Measurements from ENCODE around the gene RNASE1.
A peak's percentile ranks its signal among the peaks of the same experiment; 100 is the strongest.
"Not testable (repeated sequence)": the region's sequence is repeated elsewhere in the genome, so short reads cannot be mapped to it uniquely, and the experiment has no call there.

The RNASE1 gene

DNA sequence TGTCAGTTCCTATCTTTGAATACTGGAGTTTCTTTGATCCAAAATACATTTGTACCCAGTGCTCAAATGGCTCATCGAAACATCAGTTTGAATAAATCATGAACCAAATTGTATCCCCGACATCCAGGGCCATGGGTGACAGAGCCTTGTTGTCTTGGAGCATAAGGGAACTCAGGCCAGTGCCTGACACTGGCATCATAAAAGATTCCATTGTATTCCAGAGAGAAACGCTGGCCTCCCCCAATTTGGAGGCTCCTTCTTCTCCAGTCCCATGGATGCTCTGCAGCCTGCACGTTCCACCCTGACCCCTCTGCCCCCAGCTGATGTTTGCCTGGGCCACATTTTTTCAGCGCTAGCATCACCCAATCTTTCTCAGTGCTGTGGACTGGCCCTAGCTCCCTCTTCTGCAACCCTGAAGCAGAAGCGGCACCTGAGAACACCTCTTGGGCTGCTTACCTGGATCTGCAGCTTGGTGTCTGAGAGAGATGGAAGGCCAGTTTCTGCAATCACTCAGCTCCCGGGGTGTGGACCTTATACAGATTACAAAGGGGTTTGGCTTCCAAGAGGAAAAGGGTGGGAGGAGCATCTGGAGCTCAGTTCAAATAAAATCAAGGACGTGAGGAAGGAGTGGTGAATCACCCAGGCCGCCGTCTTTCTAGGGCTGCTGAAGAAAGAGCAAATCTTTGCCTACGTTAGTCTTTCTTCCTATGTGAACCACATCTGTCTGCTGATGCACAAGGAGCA lies at the start of gene RNASE1:
TSS of gene RNASE1 (minus strand) at position 504 of the 744 bp plus-strand sequence. CDS start 776 bp downstream, outside the sequence.
- DNase-seq (ENCODE audit: low spot score): no peak

DNA sequence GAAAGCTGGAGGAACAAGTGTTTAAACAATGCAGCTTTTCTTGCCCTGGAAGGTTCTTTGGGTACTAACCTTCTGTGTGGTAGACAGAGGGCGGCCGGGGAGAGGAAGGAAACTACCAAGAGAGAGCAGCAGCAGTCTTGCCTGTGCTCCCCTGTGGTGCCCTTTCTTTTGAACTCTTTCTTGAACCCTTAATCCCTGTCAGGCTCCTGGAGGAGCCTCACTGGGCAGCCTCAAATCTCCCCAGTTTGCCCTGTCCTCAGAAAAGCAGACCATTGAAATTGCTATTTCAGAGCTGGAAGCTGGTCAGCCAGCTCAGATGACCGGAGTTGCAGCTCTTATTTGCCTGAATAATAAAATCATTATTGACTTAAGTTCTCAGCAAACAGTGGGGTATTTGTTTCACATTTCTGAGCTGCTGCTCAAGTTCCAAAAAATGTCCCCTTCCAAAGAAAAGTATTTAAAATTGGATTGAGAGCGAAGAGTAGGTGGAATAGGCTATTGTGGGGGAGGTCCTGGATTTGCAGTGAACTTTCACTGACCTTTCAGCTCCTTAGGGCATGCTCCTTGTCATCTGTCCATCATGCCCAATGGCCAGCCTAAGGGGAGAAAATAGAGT lies 46.4 kb upstream of the RNASE1 start:
- no peak for DNase-seq (ENCODE audit: low spot score)

DNA sequence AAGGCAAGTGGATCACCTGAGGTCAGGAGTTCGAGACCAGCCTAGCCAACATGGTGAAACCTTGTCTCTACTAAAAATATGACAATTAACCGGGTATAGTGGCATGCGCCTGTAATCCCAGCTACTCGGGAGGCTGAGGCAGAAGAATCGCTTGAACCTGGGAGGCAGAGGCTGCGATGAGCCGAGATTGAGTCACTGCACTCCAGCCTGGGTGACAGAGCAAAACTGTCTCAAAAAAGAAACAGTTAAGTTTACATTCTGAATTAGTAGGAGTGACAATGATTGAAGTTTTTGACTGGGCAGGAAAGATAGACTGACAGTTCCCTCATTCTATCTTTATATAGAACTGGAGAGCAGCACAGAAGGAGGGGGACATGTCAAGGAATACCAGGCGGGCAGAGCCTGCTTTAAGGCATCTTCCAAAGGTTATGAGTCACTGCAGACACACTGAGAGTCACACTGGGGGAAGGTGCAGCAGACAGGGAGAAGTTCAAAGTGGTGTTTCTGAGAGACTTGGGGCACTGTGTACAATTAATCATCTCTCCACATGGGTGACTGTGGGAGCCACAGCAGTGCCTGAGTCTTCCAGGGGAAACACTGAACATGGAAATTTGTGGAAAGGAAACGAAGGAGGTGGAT lies 45.8 kb upstream of the RNASE1 start:
- peak; percentile 84 for DNase-seq (ENCODE audit: low spot score)

GRCh38 chr14:20846560-20846959 lies 43.9 kb upstream of the RNASE1 start:
- DNase-seq (ENCODE audit: low spot score): no peak

GRCh38 chr14:20841096-20841495 lies 38.5 kb upstream of the RNASE1 start:
- DNase-seq (ENCODE audit: low spot score): no peak

DNA sequence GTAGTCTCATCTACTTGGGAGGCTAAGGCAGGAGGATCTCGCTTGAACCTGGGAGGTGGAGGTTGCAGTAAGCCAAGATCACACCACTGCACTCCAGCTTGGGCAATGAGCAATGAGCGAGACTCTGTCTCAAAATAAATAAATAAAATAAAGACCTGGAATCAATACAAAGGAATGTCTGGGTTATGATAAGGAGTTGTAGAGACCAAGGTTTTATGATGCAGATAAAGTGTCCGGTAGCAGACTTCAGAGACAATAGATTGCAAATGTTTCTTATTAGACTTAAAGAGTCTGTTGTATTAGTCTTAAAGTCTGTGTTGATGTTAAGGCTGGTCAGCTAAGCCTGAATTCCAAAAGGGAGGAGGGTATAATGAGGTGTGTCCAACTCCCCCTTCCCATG lies 35.2 kb upstream of the RNASE1 start:
- no peak for DNase-seq (ENCODE audit: low spot score)

DNA sequence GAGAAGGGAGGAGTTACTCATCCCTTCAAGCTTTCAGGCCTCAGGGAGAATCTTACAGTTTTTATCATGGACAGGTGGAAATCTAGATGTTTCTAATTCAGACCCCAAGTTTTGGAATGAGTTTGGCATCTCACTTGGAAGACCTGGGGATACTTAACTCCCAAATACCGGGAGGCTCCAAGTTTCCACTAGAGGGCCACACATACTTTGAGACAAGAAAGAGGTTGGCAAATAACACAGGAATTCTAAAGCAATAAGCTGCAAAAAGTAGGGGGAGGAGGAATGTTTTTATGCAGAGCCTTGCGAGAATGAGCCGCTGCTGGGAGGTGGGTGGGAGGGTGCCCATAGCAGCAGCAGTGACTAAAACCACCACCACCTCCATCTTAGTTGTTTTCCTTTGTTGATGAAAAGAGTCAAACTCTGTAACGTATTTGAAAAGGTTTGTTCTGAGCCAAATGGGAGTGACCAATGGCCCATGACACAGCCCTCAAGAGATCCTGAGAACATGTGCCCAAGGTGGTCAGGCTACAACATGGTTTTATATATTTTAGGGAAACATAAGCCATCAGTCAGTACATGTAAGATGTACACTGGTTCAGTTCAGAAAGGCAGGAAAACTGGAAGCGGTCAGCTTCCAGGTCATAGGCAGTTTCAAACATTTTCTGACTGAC lies 34.2 kb upstream of the RNASE1 start:
- DNase-seq (ENCODE audit: low spot score): peak; percentile 57

- no peak for DNase-seq (ENCODE audit: low spot score)
Observed at GRCh38 chr14:20834899-20835298, 32.3 kb upstream of the RNASE1 start.

DNA sequence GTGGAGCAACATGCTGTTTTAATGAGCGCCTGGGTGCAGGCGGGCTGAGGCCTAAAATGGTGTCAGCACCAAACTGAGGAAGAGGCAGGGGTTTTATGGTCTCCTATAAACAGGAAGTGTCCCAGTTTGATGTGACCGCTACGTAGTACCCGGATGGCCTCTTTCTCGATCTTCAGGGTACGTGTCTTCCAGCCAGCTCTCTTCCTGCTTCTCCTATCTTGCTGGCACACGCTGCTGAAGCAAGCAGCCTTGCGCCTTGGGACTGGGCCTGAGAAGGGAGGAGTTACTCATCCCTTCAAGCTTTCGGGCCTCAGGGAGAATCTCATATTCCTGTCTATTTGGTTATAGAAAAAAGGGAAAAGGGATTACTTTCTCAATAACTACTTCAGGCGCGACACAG lies 28.2 kb upstream of the RNASE1 start:
- DNase-seq (ENCODE audit: low spot score): no peak

- not testable (repeated sequence) for DNase-seq (ENCODE audit: low spot score)
Observed at GRCh38 chr14:20828024-20828694, 25.5 kb upstream of the RNASE1 start.

- no peak for DNase-seq (ENCODE audit: low spot score)
Observed at GRCh38 chr14:20827326-20827725, 24.7 kb upstream of the RNASE1 start.

GRCh38 chr14:20826666-20827065 lies 24.0 kb upstream of the RNASE1 start:
- DNase-seq (ENCODE audit: low spot score): not testable (repeated sequence)

- no peak for DNase-seq (ENCODE audit: low spot score)
Observed at GRCh38 chr14:20823859-20824258, 21.2 kb upstream of the RNASE1 start.

- not testable (repeated sequence) for DNase-seq (ENCODE audit: low spot score)
Observed at GRCh38 chr14:20821521-20822108, 19.0 kb upstream of the RNASE1 start.

GRCh38 chr14:20820063-20820904 lies 17.6 kb upstream of the RNASE1 start:
- no peak for DNase-seq (ENCODE audit: low spot score)

DNA sequence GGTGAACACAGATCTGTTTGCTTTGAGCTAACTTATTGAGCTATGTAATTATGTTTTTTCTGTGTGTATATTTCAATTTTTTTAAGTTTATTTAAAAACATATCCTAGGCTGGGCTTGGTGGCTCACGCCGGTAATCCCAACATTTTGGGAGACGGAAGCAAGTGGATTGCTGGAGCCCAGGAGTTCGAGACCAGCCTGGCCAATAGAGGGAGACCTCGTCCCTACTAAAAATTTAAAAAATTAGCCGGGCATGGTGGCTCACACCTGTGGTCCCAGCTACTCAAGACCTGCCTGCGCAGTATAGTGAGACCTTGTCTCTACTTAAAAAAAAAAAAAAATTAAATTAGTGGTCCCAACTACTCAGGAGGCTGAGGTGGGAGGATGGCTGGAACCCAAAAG lies 16.2 kb upstream of the RNASE1 start:
- no peak for DNase-seq (ENCODE audit: low spot score)

DNA sequence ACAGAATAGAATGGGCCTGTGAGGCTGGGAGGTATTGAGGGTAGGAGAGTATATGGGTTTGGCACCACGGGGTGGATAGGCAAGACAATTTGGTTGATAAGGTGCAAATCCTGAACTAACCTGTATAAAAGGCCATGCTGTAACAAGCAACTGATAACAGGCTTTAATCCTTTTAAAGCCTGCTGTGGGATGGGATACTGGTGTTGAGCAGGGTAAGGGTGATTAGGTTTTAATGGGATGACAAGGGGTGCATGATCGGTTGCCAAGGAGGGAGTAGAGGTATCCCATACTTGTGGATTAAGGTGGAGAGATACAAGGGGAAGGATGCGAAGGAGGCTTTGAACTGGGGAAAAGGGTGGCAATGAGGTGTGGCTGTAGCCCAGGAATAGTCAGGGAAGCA lies 13.3 kb upstream of the RNASE1 start:
- not testable (repeated sequence) for DNase-seq (ENCODE audit: low spot score)

- no peak for DNase-seq (ENCODE audit: low spot score)
Observed at GRCh38 chr14:20811986-20812975, 9.6 kb upstream of the RNASE1 start.

DNA sequence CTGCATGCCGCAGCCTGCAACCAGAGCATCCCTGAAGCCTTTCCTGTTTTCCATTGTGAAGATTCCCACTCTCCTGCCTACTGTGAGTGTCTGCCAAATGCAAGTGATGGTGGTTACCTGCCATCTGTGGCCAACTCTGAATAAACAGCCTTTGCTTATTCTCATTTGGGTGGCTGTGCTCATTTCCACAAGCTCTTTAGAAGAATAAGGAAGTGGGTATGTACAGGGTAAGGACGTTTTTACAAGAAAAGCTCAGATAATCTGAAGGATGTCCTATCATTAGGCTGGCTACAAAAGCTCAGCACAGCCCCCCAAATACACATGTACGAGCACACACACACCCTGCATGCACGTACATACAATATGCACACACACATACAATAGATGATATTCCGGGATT lies 7.3 kb upstream of the RNASE1 start:
- no peak for DNase-seq (ENCODE audit: low spot score)

GRCh38 chr14:20808162-20808483 lies 5.5 kb upstream of the RNASE1 start:
- DNase-seq (ENCODE audit: low spot score): no peak
